ENCODE data around the gene GFOD2.

GFOD2 gene

DNA sequence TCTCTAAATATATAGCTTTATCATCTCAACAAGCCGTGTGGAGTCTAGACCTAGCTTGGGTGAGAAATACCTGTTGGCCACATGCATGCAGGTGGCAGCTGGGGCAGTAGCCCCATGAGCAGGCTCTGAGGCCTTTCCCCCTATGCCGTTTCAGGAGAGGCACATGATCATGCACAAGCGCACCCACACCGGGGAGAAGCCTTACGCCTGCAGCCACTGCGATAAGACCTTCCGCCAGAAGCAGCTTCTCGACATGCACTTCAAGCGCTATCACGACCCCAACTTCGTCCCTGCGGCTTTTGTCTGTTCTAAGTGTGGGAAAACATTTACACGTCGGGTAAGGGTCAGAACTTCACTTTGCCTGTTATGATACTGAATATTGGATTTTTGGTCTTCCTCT is 90.9 kb downstream of the GFOD2 start:
- no peak for DNase-seq
